HG03103 (cell line): ENCODE measurements around the gene SASH3.
"Not testable (repeated sequence)": the region's sequence is repeated elsewhere in the genome, so short reads cannot be mapped to it uniquely, and the experiment has no call there.

ENCODE experiments used
- ATAC-seq: cut with Tn5 transposase; IDR thresholded peaks from one replicate; pipeline ENCODE4 v1.9.1; 2021; ENCODE audit warnings: low read depth; ENCODE audit not compliant: unreplicated experiment

Gene SASH3

GRCh38 chrX:129779747-129780146, at the start of gene SASH3:
Gene SASH3, plus strand, starts transcription at chrX:129779949. Its CDS starts 149 bp downstream, at chrX:129780098.
- no peak for ATAC-seq

GRCh38 chrX:129731228-129731627, 48.5 kb upstream of the SASH3 start:
- no peak for ATAC-seq

GRCh38 chrX:129732857-129733256, 46.9 kb upstream of the SASH3 start:
- ATAC-seq, result no peak

- no peak for ATAC-seq
Observed at GRCh38 chrX:129733335-129733734, 46.4 kb upstream of the SASH3 start.

GRCh38 chrX:129736491-129736890, 43.3 kb upstream of the SASH3 start:
- ATAC-seq, result no peak

- ATAC-seq, result no peak
Observed at GRCh38 chrX:129737916-129738315, 41.8 kb upstream of the SASH3 start.

GRCh38 chrX:129738466-129739308, 41.1 kb upstream of the SASH3 start, which contains the start of gene XPNPEP2:
Gene XPNPEP2, plus strand, starts transcription at chrX:129738979. Its CDS starts 235 bp downstream, at chrX:129739214.
- ATAC-seq, result no peak

- no peak for ATAC-seq
Observed at GRCh38 chrX:129739578-129739977, 40.2 kb upstream of the SASH3 start.

- no peak for ATAC-seq
Observed at GRCh38 chrX:129741880-129742758, 37.6 kb upstream of the SASH3 start.

GRCh38 chrX:129742759-129743152, 37.0 kb upstream of the SASH3 start:
- ATAC-seq, result not testable (repeated sequence)

- ATAC-seq, result no peak
Observed at GRCh38 chrX:129743821-129744220, 35.9 kb upstream of the SASH3 start.

GRCh38 chrX:129744861-129745321, 34.9 kb upstream of the SASH3 start:
- no peak for ATAC-seq

- no peak for ATAC-seq
Observed at GRCh38 chrX:129746557-129747470, 32.9 kb upstream of the SASH3 start.

GRCh38 chrX:129747533-129747932, 32.2 kb upstream of the SASH3 start:
- ATAC-seq, result no peak

GRCh38 chrX:129748305-129748704, 31.4 kb upstream of the SASH3 start:
- ATAC-seq, result no peak

GRCh38 chrX:129749069-129749468, 30.7 kb upstream of the SASH3 start:
- no peak for ATAC-seq

GRCh38 chrX:129750971-129751370, 28.8 kb upstream of the SASH3 start:
- ATAC-seq, result no peak

- ATAC-seq, result no peak
Observed at GRCh38 chrX:129754056-129755024, 25.4 kb upstream of the SASH3 start.
